ENCODE data around the gene ADRA2C. TPM values are rescaled to one million over a fixed set of nuclear protein-coding genes. Genes with fewer than 3 reads are reported as not detected.

Gene ADRA2C
- not detected for total RNA-seq

GRCh38 chr4:3766036-3766784, at the start of gene ADRA2C:
ADRA2C (plus strand) TSS chr4:3766385; CDS start chr4:3766607, 222 bp downstream.
- Mint-ChIP-seq H3K36me3 (ENCODE audit: low read depth) (no peaks in the 10 kb centered on the region), H3K9me3 (no peaks in the 10 kb centered on the region), H3K4me3 (peak within 1 kb of the TSS; percentile 46), H3K4me1 (ENCODE audit: low read depth) (peaks cover 6% of the 10 kb centered on the region), H3K27me3 (ENCODE audit: low read depth) (peaks cover 26% of the 10 kb centered on the region), H3K27ac (no peak within 1 kb of the TSS)
- intact Hi-C loops (cut with micrococcal nuclease) = no loop called here
- CTCF ChIA-PET = interaction anchor here (0.6 to 1.6 kb wide), 4 partner anchors 18 to 150 kb away, joined by 3 to 4 read pairs (median 4); no protein-coding TSS in a partner anchor
- DNase-seq = no peak

GRCh38 chr4:3716631-3717235, 49.5 kb upstream of the ADRA2C start:
- no peaks in the 10 kb centered on the region for H3K36me3 Mint-ChIP-seq (ENCODE audit: low read depth)
- no peak for DNase-seq
- H3K27me3 Mint-ChIP-seq (ENCODE audit: low read depth) = peaks cover 13% of the 10 kb centered on the region
- CTCF ChIA-PET = no interaction called here
- no peak overlapping the region for H3K27ac Mint-ChIP-seq
- H3K9me3 Mint-ChIP-seq = no peaks in the 10 kb centered on the region
- intact Hi-C loops (cut with micrococcal nuclease) = no loop called here
- H3K4me1 Mint-ChIP-seq (ENCODE audit: low read depth) = no peaks in the 10 kb centered on the region
- H3K4me3 Mint-ChIP-seq = no peak overlapping the region

GRCh38 chr4:3717241-3717640, 48.9 kb upstream of the ADRA2C start:
- intact Hi-C loops (cut with micrococcal nuclease) = no loop called here
- CTCF ChIA-PET = no interaction called here
- no peak overlapping the region for H3K27ac Mint-ChIP-seq
- H3K9me3 Mint-ChIP-seq = no peaks in the 10 kb centered on the region
- DNase-seq = no peak
- no peak overlapping the region for H3K4me3 Mint-ChIP-seq
- H3K27me3 Mint-ChIP-seq (ENCODE audit: low read depth) = peaks cover 13% of the 10 kb centered on the region
- no peaks in the 10 kb centered on the region for H3K36me3 Mint-ChIP-seq (ENCODE audit: low read depth)
- H3K4me1 Mint-ChIP-seq (ENCODE audit: low read depth) = no peaks in the 10 kb centered on the region

- CTCF ChIA-PET = no interaction called here
- no peak for DNase-seq
- Mint-ChIP-seq H3K9me3 (no peaks in the 10 kb centered on the region), H3K27ac (no peak overlapping the region), H3K4me1 (ENCODE audit: low read depth) (no peaks in the 10 kb centered on the region), H3K27me3 (ENCODE audit: low read depth) (peaks cover 16% of the 10 kb centered on the region), H3K36me3 (ENCODE audit: low read depth) (no peaks in the 10 kb centered on the region), H3K4me3 (no peak overlapping the region)
- intact Hi-C loops (cut with micrococcal nuclease) = no loop called here
These were observed 47.7 kb upstream of the ADRA2C start for GRCh38 chr4:3718462-3718861.

- no peaks in the 10 kb centered on the region for H3K36me3 Mint-ChIP-seq (ENCODE audit: low read depth)
- CTCF ChIA-PET = no interaction called here
- intact Hi-C loops (cut with micrococcal nuclease) = no loop called here
- H3K9me3 Mint-ChIP-seq = no peaks in the 10 kb centered on the region
- DNase-seq = no peak
- H3K4me3 Mint-ChIP-seq = no peak overlapping the region
- H3K27me3 Mint-ChIP-seq (ENCODE audit: low read depth) = peaks cover 20% of the 10 kb centered on the region
- H3K27ac Mint-ChIP-seq = no peak overlapping the region
- no peaks in the 10 kb centered on the region for H3K4me1 Mint-ChIP-seq (ENCODE audit: low read depth)
These were observed 47.0 kb upstream of the ADRA2C start for GRCh38 chr4:3719191-3719590.

- Mint-ChIP-seq H3K4me1 (ENCODE audit: low read depth) (peaks cover 3% of the 10 kb centered on the region), H3K9me3 (no peaks in the 10 kb centered on the region), H3K4me3 (no peak overlapping the region), H3K36me3 (ENCODE audit: low read depth) (no peaks in the 10 kb centered on the region), H3K27me3 (ENCODE audit: low read depth) (peaks cover 26% of the 10 kb centered on the region), H3K27ac (no peak overlapping the region)
- CTCF ChIA-PET = no interaction called here
- DNase-seq = no peak
- intact Hi-C loops (cut with micrococcal nuclease) = no loop called here
These were observed 46.3 kb upstream of the ADRA2C start for GRCh38 chr4:3719836-3720235.

- intact Hi-C loops (cut with micrococcal nuclease) = no loop called here
- Mint-ChIP-seq H3K36me3 (ENCODE audit: low read depth) (no peaks in the 10 kb centered on the region), H3K4me1 (ENCODE audit: low read depth) (peaks cover 3% of the 10 kb centered on the region)
These were observed 45.7 kb upstream of the ADRA2C start for GRCh38 chr4:3720466-3720865.

GRCh38 chr4:3721186-3721585, 45.0 kb upstream of the ADRA2C start:
- DNase-seq = no peak
- peaks cover 3% of the 10 kb centered on the region for H3K4me1 Mint-ChIP-seq (ENCODE audit: low read depth)
- no peak overlapping the region for H3K4me3 Mint-ChIP-seq
- CTCF ChIA-PET = no interaction called here
- intact Hi-C loops (cut with micrococcal nuclease) = no loop called here
- H3K27me3 Mint-ChIP-seq (ENCODE audit: low read depth) = peaks cover 26% of the 10 kb centered on the region
- no peaks in the 10 kb centered on the region for H3K36me3 Mint-ChIP-seq (ENCODE audit: low read depth)
- no peak overlapping the region for H3K27ac Mint-ChIP-seq
- H3K9me3 Mint-ChIP-seq = no peaks in the 10 kb centered on the region

More at GRCh38 chr4:3720466-3720865, 45.7 kb upstream of the ADRA2C start:
- no peak for DNase-seq
- CTCF ChIA-PET = no interaction called here
- Mint-ChIP-seq H3K4me3 (no peak overlapping the region), H3K27me3 (ENCODE audit: low read depth) (peaks cover 26% of the 10 kb centered on the region), H3K27ac (no peak overlapping the region), H3K9me3 (no peaks in the 10 kb centered on the region)

- no peak for DNase-seq
- peaks cover 26% of the 10 kb centered on the region for H3K27me3 Mint-ChIP-seq (ENCODE audit: low read depth)
These were observed 44.6 kb upstream of the ADRA2C start for GRCh38 chr4:3721627-3722026.

GRCh38 chr4:3722446-3723231, 43.5 kb upstream of the ADRA2C start:
- H3K4me3 Mint-ChIP-seq = no peak overlapping the region

More at GRCh38 chr4:3721627-3722026, 44.6 kb upstream of the ADRA2C start:
- Mint-ChIP-seq H3K4me3 (no peak overlapping the region), H3K9me3 (no peaks in the 10 kb centered on the region), H3K4me1 (ENCODE audit: low read depth) (peaks cover 3% of the 10 kb centered on the region), H3K36me3 (ENCODE audit: low read depth) (no peaks in the 10 kb centered on the region), H3K27ac (no peak overlapping the region)
- intact Hi-C loops (cut with micrococcal nuclease) = no loop called here
- CTCF ChIA-PET = no interaction called here

GRCh38 chr4:3723232-3723642, 42.9 kb upstream of the ADRA2C start:
- peaks cover 3% of the 10 kb centered on the region for H3K4me1 Mint-ChIP-seq (ENCODE audit: low read depth)
- H3K27me3 Mint-ChIP-seq (ENCODE audit: low read depth) = peaks cover 21% of the 10 kb centered on the region
- H3K27ac Mint-ChIP-seq = no peak overlapping the region
- intact Hi-C loops (cut with micrococcal nuclease) = no loop called here
- CTCF ChIA-PET = no interaction called here
- no peaks in the 10 kb centered on the region for H3K36me3 Mint-ChIP-seq (ENCODE audit: low read depth)
- H3K4me3 Mint-ChIP-seq = no peak overlapping the region
- DNase-seq = no peak
- H3K9me3 Mint-ChIP-seq = no peaks in the 10 kb centered on the region

More at GRCh38 chr4:3722446-3723231, 43.5 kb upstream of the ADRA2C start:
- peaks cover 3% of the 10 kb centered on the region for H3K4me1 Mint-ChIP-seq (ENCODE audit: low read depth)
- H3K27ac Mint-ChIP-seq = no peak overlapping the region
- no peaks in the 10 kb centered on the region for H3K36me3 Mint-ChIP-seq (ENCODE audit: low read depth)
- CTCF ChIA-PET = no interaction called here
- no peaks in the 10 kb centered on the region for H3K9me3 Mint-ChIP-seq
- peaks cover 26% of the 10 kb centered on the region for H3K27me3 Mint-ChIP-seq (ENCODE audit: low read depth)
- intact Hi-C loops (cut with micrococcal nuclease) = no loop called here
- DNase-seq = no peak

- intact Hi-C loops (cut with micrococcal nuclease) = no loop called here
- H3K36me3 Mint-ChIP-seq (ENCODE audit: low read depth) = no peaks in the 10 kb centered on the region
- H3K9me3 Mint-ChIP-seq = no peaks in the 10 kb centered on the region
- no peak overlapping the region for H3K4me3 Mint-ChIP-seq
- no peak overlapping the region for H3K27ac Mint-ChIP-seq
- peaks cover 3% of the 10 kb centered on the region for H3K4me1 Mint-ChIP-seq (ENCODE audit: low read depth)
- no peak for DNase-seq
- CTCF ChIA-PET = no interaction called here
- H3K27me3 Mint-ChIP-seq (ENCODE audit: low read depth) = peaks cover 25% of the 10 kb centered on the region
These were observed 41.6 kb upstream of the ADRA2C start for GRCh38 chr4:3724319-3725231.
